Measurements from ENCODE around the gene LRRC27.
"Not testable (repeated sequence)": the region's sequence is repeated elsewhere in the genome, so short reads cannot be mapped to it uniquely, and the experiment has no call there.

Gene LRRC27

GRCh38 chr10:132313305-132313704, 18.7 kb upstream of the LRRC27 start:
- no peak overlapping the region for H3K4me3 ChIP-seq (ENCODE audit: control insufficient read depth in 1 of 7, extremely low read depth in 1 of 7, insufficient read depth in 4 of 7, low read depth in 2 of 7, low read length in 6 of 7)
- H3K36me3 ChIP-seq (ENCODE audit: control insufficient read depth in 4 of 4, insufficient read depth in 4 of 4, low read length in 3 of 4): no peaks in the 10 kb centered on the region
- WGBS (ENCODE audit: insufficient coverage): 100% methylated on average over 12 of the region's 12 CpGs
- no peak overlapping the region for H3K27ac ChIP-seq (ENCODE audit: insufficient read depth in 1 of 2, low read depth in 1 of 2, low read length in 2 of 2, poor library complexity in 1 of 2, severe bottlenecking in 2 of 2)
- H3K9me3 ChIP-seq (ENCODE audit: control extremely low read depth in 1 of 5, control insufficient read depth in 4 of 5, insufficient read depth in 2 of 5, low read depth in 1 of 5, low read length in 4 of 5): peaks cover 0 to 7% (median 0%) of the 10 kb centered on the region in 5 experiments
- peaks cover 0 to 10% (median 0%) of the 10 kb centered on the region in 5 experiments for H3K27me3 ChIP-seq (replicated peaks in 2 of 5; ENCODE audit: control insufficient read depth in 4 of 5, insufficient read depth in 5 of 5, low read length in 4 of 5)
- no peak for DNase-seq
- POLR2A ChIA-PET: no interaction called here
- CTCF ChIA-PET: interaction anchor here (1.6 kb wide), 1 partner anchor 69 kb away, joined by 3 read pairs; no protein-coding TSS in a partner anchor
- H3K4me1 ChIP-seq (ENCODE audit: control extremely low read depth in 1 of 4, control insufficient read depth in 4 of 4, insufficient read depth in 4 of 4, low read length in 3 of 4): peaks cover 0 to 12% (median 7%) of the 10 kb centered on the region in 4 experiments

- DNase-seq: no peak
- no peak overlapping the region for H3K4me3 ChIP-seq (ENCODE audit: control insufficient read depth in 1 of 7, extremely low read depth in 1 of 7, insufficient read depth in 4 of 7, low read depth in 2 of 7, low read length in 6 of 7)
- no peaks in the 10 kb centered on the region for H3K36me3 ChIP-seq (ENCODE audit: control insufficient read depth in 4 of 4, insufficient read depth in 4 of 4, low read length in 3 of 4)
- ChIA-PET CTCF (interaction anchor here (1.6 kb wide), 1 partner anchor 69 kb away, joined by 3 read pairs; no protein-coding TSS in a partner anchor), POLR2A (no interaction called here)
- H3K4me1 ChIP-seq (ENCODE audit: control extremely low read depth in 1 of 4, control insufficient read depth in 4 of 4, insufficient read depth in 4 of 4, low read length in 3 of 4): peaks cover 0 to 7% (median 2%) of the 10 kb centered on the region in 4 experiments
- H3K27me3 ChIP-seq (replicated peaks in 2 of 5; ENCODE audit: control insufficient read depth in 4 of 5, insufficient read depth in 5 of 5, low read length in 4 of 5): peaks cover 0 to 10% (median 0%) of the 10 kb centered on the region in 5 experiments
- H3K9me3 ChIP-seq (ENCODE audit: control extremely low read depth in 1 of 5, control insufficient read depth in 4 of 5, insufficient read depth in 2 of 5, low read depth in 1 of 5, low read length in 4 of 5): peaks cover 0 to 7% (median 0%) of the 10 kb centered on the region in 5 experiments
- H3K27ac ChIP-seq (ENCODE audit: insufficient read depth in 1 of 2, low read depth in 1 of 2, low read length in 2 of 2, poor library complexity in 1 of 2, severe bottlenecking in 2 of 2): no peak overlapping the region
- 100% methylated on average over 5 of the region's 6 CpGs for WGBS (ENCODE audit: insufficient coverage)
Measured at GRCh38 chr10:132313865-132314264, 18.1 kb upstream of the LRRC27 start.

GRCh38 chr10:132314336-132314735, 17.7 kb upstream of the LRRC27 start:
- Histone ChIP-seq H3K4me1 (ENCODE audit: control extremely low read depth in 1 of 4, control insufficient read depth in 4 of 4, insufficient read depth in 4 of 4, low read length in 3 of 4) (peaks cover 0 to 4% (median under 1%) of the 10 kb centered on the region in 4 experiments), H3K9me3 (ENCODE audit: control extremely low read depth in 1 of 5, control insufficient read depth in 4 of 5, insufficient read depth in 2 of 5, low read depth in 1 of 5, low read length in 4 of 5) (peaks cover 0 to 7% (median 0%) of the 10 kb centered on the region in 5 experiments), H3K36me3 (ENCODE audit: control insufficient read depth in 4 of 4, insufficient read depth in 4 of 4, low read length in 3 of 4) (no peaks in the 10 kb centered on the region), H3K27me3 (replicated peaks in 2 of 5; ENCODE audit: control insufficient read depth in 4 of 5, insufficient read depth in 5 of 5, low read length in 4 of 5) (peaks cover 0 to 8% (median 0%) of the 10 kb centered on the region in 5 experiments), H3K27ac (ENCODE audit: insufficient read depth in 1 of 2, low read depth in 1 of 2, low read length in 2 of 2, poor library complexity in 1 of 2, severe bottlenecking in 2 of 2) (no peak overlapping the region), H3K4me3 (ENCODE audit: control insufficient read depth in 1 of 7, extremely low read depth in 1 of 7, insufficient read depth in 4 of 7, low read depth in 2 of 7, low read length in 6 of 7) (no peak overlapping the region)
- 100% methylated on average over 2 of the region's 4 CpGs for WGBS (ENCODE audit: insufficient coverage)
- no peak for DNase-seq
- POLR2A ChIA-PET: no interaction called here
- CTCF ChIA-PET: interaction anchor here (1.6 kb wide), 1 partner anchor 68 kb away, joined by 3 read pairs; no protein-coding TSS in a partner anchor

GRCh38 chr10:132314881-132315280, 17.1 kb upstream of the LRRC27 start:
- DNase-seq; H3K4me1 ChIP-seq (ENCODE audit: control extremely low read depth in 1 of 4, control insufficient read depth in 4 of 4, insufficient read depth in 4 of 4, low read length in 3 of 4); H3K27ac ChIP-seq (ENCODE audit: insufficient read depth in 1 of 2, low read depth in 1 of 2, low read length in 2 of 2, poor library complexity in 1 of 2, severe bottlenecking in 2 of 2); H3K9me3 ChIP-seq (ENCODE audit: control extremely low read depth in 1 of 5, control insufficient read depth in 4 of 5, insufficient read depth in 2 of 5, low read depth in 1 of 5, low read length in 4 of 5); H3K27me3 ChIP-seq (replicated peaks in 2 of 5; ENCODE audit: control insufficient read depth in 4 of 5, insufficient read depth in 5 of 5, low read length in 4 of 5); H3K4me3 ChIP-seq (ENCODE audit: control insufficient read depth in 1 of 7, extremely low read depth in 1 of 7, insufficient read depth in 4 of 7, low read depth in 2 of 7, low read length in 6 of 7); H3K36me3 ChIP-seq (ENCODE audit: control insufficient read depth in 4 of 4, insufficient read depth in 4 of 4, low read length in 3 of 4); POLR2A ChIA-PET: not testable (repeated sequence)
- CTCF ChIA-PET: interaction anchor here (1.2 to 1.5 kb wide), 2 partner anchors 10 to 12 kb away, joined by 4 to 6 read pairs; no protein-coding TSS in a partner anchor
- 95% methylated on average over 7 of the region's 8 CpGs for WGBS (ENCODE audit: insufficient coverage)

GRCh38 chr10:132316133-132316532, 15.9 kb upstream of the LRRC27 start:
- Histone ChIP-seq H3K36me3 (ENCODE audit: control insufficient read depth in 4 of 4, insufficient read depth in 4 of 4, low read length in 3 of 4) (no peaks in the 10 kb centered on the region), H3K4me1 (ENCODE audit: control extremely low read depth in 1 of 4, control insufficient read depth in 4 of 4, insufficient read depth in 4 of 4, low read length in 3 of 4) (peaks cover 0 to 18% (median 8%) of the 10 kb centered on the region in 4 experiments), H3K27ac (ENCODE audit: insufficient read depth in 1 of 2, low read depth in 1 of 2, low read length in 2 of 2, poor library complexity in 1 of 2, severe bottlenecking in 2 of 2) (no peak overlapping the region), H3K4me3 (ENCODE audit: control insufficient read depth in 1 of 7, extremely low read depth in 1 of 7, insufficient read depth in 4 of 7, low read depth in 2 of 7, low read length in 6 of 7) (no peak overlapping the region), H3K9me3 (ENCODE audit: control extremely low read depth in 1 of 5, control insufficient read depth in 4 of 5, insufficient read depth in 2 of 5, low read depth in 1 of 5, low read length in 4 of 5) (peaks cover 0 to 7% (median 0%) of the 10 kb centered on the region in 5 experiments), H3K27me3 (replicated peaks in 2 of 5; ENCODE audit: control insufficient read depth in 4 of 5, insufficient read depth in 5 of 5, low read length in 4 of 5) (no peaks in the 10 kb centered on the region)
- POLR2A ChIA-PET: no interaction called here
- DNase-seq: no peak
- CTCF ChIA-PET: interaction anchor here (1.2 to 1.5 kb wide), 3 partner anchors 8 to 45 kb away, joined by 3 to 6 read pairs (median 4); no protein-coding TSS in a partner anchor
- WGBS (ENCODE audit: insufficient coverage): 91% methylated on average over 5 of the region's 5 CpGs

- DNase-seq; H3K27ac ChIP-seq (ENCODE audit: insufficient read depth in 1 of 2, low read depth in 1 of 2, low read length in 2 of 2, poor library complexity in 1 of 2, severe bottlenecking in 2 of 2); CTCF ChIA-PET; POLR2A ChIA-PET; H3K27me3 ChIP-seq (replicated peaks in 2 of 5; ENCODE audit: control insufficient read depth in 4 of 5, insufficient read depth in 5 of 5, low read length in 4 of 5); H3K36me3 ChIP-seq (ENCODE audit: control insufficient read depth in 4 of 4, insufficient read depth in 4 of 4, low read length in 3 of 4); H3K9me3 ChIP-seq (ENCODE audit: control extremely low read depth in 1 of 5, control insufficient read depth in 4 of 5, insufficient read depth in 2 of 5, low read depth in 1 of 5, low read length in 4 of 5); H3K4me3 ChIP-seq (ENCODE audit: control insufficient read depth in 1 of 7, extremely low read depth in 1 of 7, insufficient read depth in 4 of 7, low read depth in 2 of 7, low read length in 6 of 7): not testable (repeated sequence)
- 96% methylated on average over 4 of the region's 6 CpGs for WGBS (ENCODE audit: insufficient coverage)
- peaks cover 0 to 18% (median 8%) of the 10 kb centered on the region in 4 experiments for H3K4me1 ChIP-seq (ENCODE audit: control extremely low read depth in 1 of 4, control insufficient read depth in 4 of 4, insufficient read depth in 4 of 4, low read length in 3 of 4)
Measured at GRCh38 chr10:132317477-132317876, 14.5 kb upstream of the LRRC27 start.

GRCh38 chr10:132319853-132320653, 11.9 kb upstream of the LRRC27 start:
- DNase-seq: peak; percentile 67 to 91 (median 82)
- Histone ChIP-seq H3K27me3 (replicated peaks in 2 of 5; ENCODE audit: control insufficient read depth in 4 of 5, insufficient read depth in 5 of 5, low read length in 4 of 5) (no peaks in the 10 kb centered on the region), H3K27ac (ENCODE audit: insufficient read depth in 1 of 2, low read depth in 1 of 2, low read length in 2 of 2, poor library complexity in 1 of 2, severe bottlenecking in 2 of 2) (no peak overlapping the region), H3K4me1 (ENCODE audit: control extremely low read depth in 1 of 4, control insufficient read depth in 4 of 4, insufficient read depth in 4 of 4, low read length in 3 of 4) (peaks cover 0 to 25% (median 8%) of the 10 kb centered on the region in 4 experiments), H3K9me3 (ENCODE audit: control extremely low read depth in 1 of 5, control insufficient read depth in 4 of 5, insufficient read depth in 2 of 5, low read depth in 1 of 5, low read length in 4 of 5) (no peaks in the 10 kb centered on the region), H3K36me3 (ENCODE audit: control insufficient read depth in 4 of 4, insufficient read depth in 4 of 4, low read length in 3 of 4) (peaks cover 0 to 10% (median 6%) of the 10 kb centered on the region in 4 experiments), H3K4me3 (ENCODE audit: control insufficient read depth in 1 of 7, extremely low read depth in 1 of 7, insufficient read depth in 4 of 7, low read depth in 2 of 7, low read length in 6 of 7) (peak overlapping the region in 1 of 7 experiments; percentile 19)
- ChIA-PET CTCF (interaction anchor here (0.8 kb wide), 1 partner anchor 86 kb away, joined by 3 read pairs; no protein-coding TSS in a partner anchor), POLR2A (interaction anchor here (1.2 kb wide), 1 partner anchor 10 kb away, joined by 3 read pairs; no protein-coding TSS in a partner anchor)
- 65% methylated on average over 14 of the region's 15 CpGs for WGBS (ENCODE audit: insufficient coverage)
